ENCODE results near the gene EP300. TPM values are rescaled to one million over a fixed set of nuclear protein-coding genes. Genes with fewer than 3 reads are reported as not detected.
"Not testable (repeated sequence)": the region's sequence is repeated elsewhere in the genome, so short reads cannot be mapped to it uniquely, and the experiment has no call there.

The EP300 gene
- total RNA-seq, 1 donor from 2014 or later, result 57.9 TPM

- H3K9me3 ChIP-seq (ENCODE audit: control insufficient read depth in 3 of 3, low read length in 3 of 3), result no peaks in the 10 kb centered on the region
- no peaks in the 10 kb centered on the region for H3K4me1 ChIP-seq (ENCODE audit: control insufficient read depth in 3 of 3, insufficient read depth in 3 of 3, low read length in 3 of 3)
- H3K9ac ChIP-seq (ENCODE audit: low read depth in 1 of 3, low read length in 3 of 3), result no peak overlapping the region
- H3K4me3 ChIP-seq (ENCODE audit: low read length in 3 of 3), result no peak overlapping the region
- H3K27ac ChIP-seq (ENCODE audit: low read depth, low read length), result no peak overlapping the region
- H3K27me3 ChIP-seq (ENCODE audit: control insufficient read depth in 3 of 3, insufficient read depth in 3 of 3, low read length in 3 of 3), result no peaks in the 10 kb centered on the region
- H3K36me3 ChIP-seq (ENCODE audit: control insufficient read depth in 3 of 3, insufficient read depth in 3 of 3, low read length in 3 of 3), result no peaks in the 10 kb centered on the region
These were observed 35.3 kb upstream of the EP300 start for GRCh38 chr22:41057076-41057475.

- Histone ChIP-seq H3K9ac (ENCODE audit: low read depth in 1 of 3, low read length in 3 of 3) (no peak overlapping the region), H3K27ac (ENCODE audit: low read depth, low read length) (no peak overlapping the region), H3K9me3 (ENCODE audit: control insufficient read depth in 3 of 3, low read length in 3 of 3) (no peaks in the 10 kb centered on the region), H3K36me3 (ENCODE audit: control insufficient read depth in 3 of 3, insufficient read depth in 3 of 3, low read length in 3 of 3) (no peaks in the 10 kb centered on the region), H3K4me1 (ENCODE audit: control insufficient read depth in 3 of 3, insufficient read depth in 3 of 3, low read length in 3 of 3) (no peaks in the 10 kb centered on the region), H3K27me3 (ENCODE audit: control insufficient read depth in 3 of 3, insufficient read depth in 3 of 3, low read length in 3 of 3) (no peaks in the 10 kb centered on the region), H3K4me3 (ENCODE audit: low read length in 3 of 3) (no peak overlapping the region)
These were observed 30.2 kb upstream of the EP300 start for GRCh38 chr22:41062146-41062545.

- H3K36me3 ChIP-seq (ENCODE audit: control insufficient read depth in 3 of 3, insufficient read depth in 3 of 3, low read length in 3 of 3); H3K9ac ChIP-seq (ENCODE audit: low read depth in 1 of 3, low read length in 3 of 3); H3K27me3 ChIP-seq (ENCODE audit: control insufficient read depth in 3 of 3, insufficient read depth in 3 of 3, low read length in 3 of 3); H3K4me1 ChIP-seq (ENCODE audit: control insufficient read depth in 3 of 3, insufficient read depth in 3 of 3, low read length in 3 of 3); H3K9me3 ChIP-seq (ENCODE audit: control insufficient read depth in 3 of 3, low read length in 3 of 3); H3K27ac ChIP-seq (ENCODE audit: low read depth, low read length); H3K4me3 ChIP-seq (ENCODE audit: low read length in 3 of 3): not testable (repeated sequence)
These were observed 28.1 kb upstream of the EP300 start for GRCh38 chr22:41064326-41064725.

GRCh38 chr22:41066341-41066740 is 26.1 kb upstream of the EP300 start:
- H3K9me3 ChIP-seq (ENCODE audit: control insufficient read depth in 3 of 3, low read length in 3 of 3); H3K9ac ChIP-seq (ENCODE audit: low read depth in 1 of 3, low read length in 3 of 3); H3K27ac ChIP-seq (ENCODE audit: low read depth, low read length); H3K27me3 ChIP-seq (ENCODE audit: control insufficient read depth in 3 of 3, insufficient read depth in 3 of 3, low read length in 3 of 3); H3K4me3 ChIP-seq (ENCODE audit: low read length in 3 of 3); H3K4me1 ChIP-seq (ENCODE audit: control insufficient read depth in 3 of 3, insufficient read depth in 3 of 3, low read length in 3 of 3); H3K36me3 ChIP-seq (ENCODE audit: control insufficient read depth in 3 of 3, insufficient read depth in 3 of 3, low read length in 3 of 3): not testable (repeated sequence)

- H3K9ac ChIP-seq (ENCODE audit: low read depth in 1 of 3, low read length in 3 of 3); H3K4me1 ChIP-seq (ENCODE audit: control insufficient read depth in 3 of 3, insufficient read depth in 3 of 3, low read length in 3 of 3); H3K27ac ChIP-seq (ENCODE audit: low read depth, low read length); H3K9me3 ChIP-seq (ENCODE audit: control insufficient read depth in 3 of 3, low read length in 3 of 3); H3K27me3 ChIP-seq (ENCODE audit: control insufficient read depth in 3 of 3, insufficient read depth in 3 of 3, low read length in 3 of 3); H3K36me3 ChIP-seq (ENCODE audit: control insufficient read depth in 3 of 3, insufficient read depth in 3 of 3, low read length in 3 of 3); H3K4me3 ChIP-seq (ENCODE audit: low read length in 3 of 3): not testable (repeated sequence)
These were observed 24.4 kb upstream of the EP300 start for GRCh38 chr22:41067968-41068367.

GRCh38 chr22:41070665-41071331 is 21.6 kb upstream of the EP300 start:
- no peaks in the 10 kb centered on the region for H3K4me1 ChIP-seq (ENCODE audit: control insufficient read depth in 3 of 3, insufficient read depth in 3 of 3, low read length in 3 of 3)
- no peaks in the 10 kb centered on the region for H3K36me3 ChIP-seq (ENCODE audit: control insufficient read depth in 3 of 3, insufficient read depth in 3 of 3, low read length in 3 of 3)
- H3K27ac ChIP-seq (ENCODE audit: low read depth, low read length), result no peak overlapping the region
- H3K9ac ChIP-seq (ENCODE audit: low read depth in 1 of 3, low read length in 3 of 3), result no peak overlapping the region
- no peaks in the 10 kb centered on the region for H3K9me3 ChIP-seq (ENCODE audit: control insufficient read depth in 3 of 3, low read length in 3 of 3)
- H3K27me3 ChIP-seq (ENCODE audit: control insufficient read depth in 3 of 3, insufficient read depth in 3 of 3, low read length in 3 of 3), result no peaks in the 10 kb centered on the region
- no peak overlapping the region for H3K4me3 ChIP-seq (ENCODE audit: low read length in 3 of 3)

- Histone ChIP-seq H3K4me1 (ENCODE audit: control insufficient read depth in 3 of 3, insufficient read depth in 3 of 3, low read length in 3 of 3) (no peaks in the 10 kb centered on the region), H3K36me3 (ENCODE audit: control insufficient read depth in 3 of 3, insufficient read depth in 3 of 3, low read length in 3 of 3) (no peaks in the 10 kb centered on the region), H3K27me3 (ENCODE audit: control insufficient read depth in 3 of 3, insufficient read depth in 3 of 3, low read length in 3 of 3) (no peaks in the 10 kb centered on the region), H3K27ac (ENCODE audit: low read depth, low read length) (no peak overlapping the region), H3K9ac (ENCODE audit: low read depth in 1 of 3, low read length in 3 of 3) (no peak overlapping the region), H3K4me3 (ENCODE audit: low read length in 3 of 3) (no peak overlapping the region), H3K9me3 (ENCODE audit: control insufficient read depth in 3 of 3, low read length in 3 of 3) (no peaks in the 10 kb centered on the region)
These were observed 18.3 kb upstream of the EP300 start for GRCh38 chr22:41074061-41074460.

GRCh38 chr22:41074466-41074865 is 17.9 kb upstream of the EP300 start:
- H3K4me3 ChIP-seq (ENCODE audit: low read length in 3 of 3), result no peak overlapping the region
- H3K27ac ChIP-seq (ENCODE audit: low read depth, low read length), result no peak overlapping the region
- H3K27me3 ChIP-seq (ENCODE audit: control insufficient read depth in 3 of 3, insufficient read depth in 3 of 3, low read length in 3 of 3), result no peaks in the 10 kb centered on the region
- H3K9me3 ChIP-seq (ENCODE audit: control insufficient read depth in 3 of 3, low read length in 3 of 3), result no peaks in the 10 kb centered on the region
- no peak overlapping the region for H3K9ac ChIP-seq (ENCODE audit: low read depth in 1 of 3, low read length in 3 of 3)
- no peaks in the 10 kb centered on the region for H3K4me1 ChIP-seq (ENCODE audit: control insufficient read depth in 3 of 3, insufficient read depth in 3 of 3, low read length in 3 of 3)
- H3K36me3 ChIP-seq (ENCODE audit: control insufficient read depth in 3 of 3, insufficient read depth in 3 of 3, low read length in 3 of 3), result no peaks in the 10 kb centered on the region

GRCh38 chr22:41074941-41075710 is 17.3 kb upstream of the EP300 start:
- H3K9me3 ChIP-seq (ENCODE audit: control insufficient read depth in 3 of 3, low read length in 3 of 3), result no peaks in the 10 kb centered on the region
- no peaks in the 10 kb centered on the region for H3K4me1 ChIP-seq (ENCODE audit: control insufficient read depth in 3 of 3, insufficient read depth in 3 of 3, low read length in 3 of 3)
- H3K36me3 ChIP-seq (ENCODE audit: control insufficient read depth in 3 of 3, insufficient read depth in 3 of 3, low read length in 3 of 3), result no peaks in the 10 kb centered on the region

GRCh38 chr22:41075946-41076345 is 16.4 kb upstream of the EP300 start:
- no peaks in the 10 kb centered on the region for H3K36me3 ChIP-seq (ENCODE audit: control insufficient read depth in 3 of 3, insufficient read depth in 3 of 3, low read length in 3 of 3)
- H3K27ac ChIP-seq (ENCODE audit: low read depth, low read length), result no peak overlapping the region
- H3K4me1 ChIP-seq (ENCODE audit: control insufficient read depth in 3 of 3, insufficient read depth in 3 of 3, low read length in 3 of 3), result no peaks in the 10 kb centered on the region
- H3K9me3 ChIP-seq (ENCODE audit: control insufficient read depth in 3 of 3, low read length in 3 of 3), result no peaks in the 10 kb centered on the region
- no peaks in the 10 kb centered on the region for H3K27me3 ChIP-seq (ENCODE audit: control insufficient read depth in 3 of 3, insufficient read depth in 3 of 3, low read length in 3 of 3)
- no peak overlapping the region for H3K9ac ChIP-seq (ENCODE audit: low read depth in 1 of 3, low read length in 3 of 3)
- H3K4me3 ChIP-seq (ENCODE audit: low read length in 3 of 3), result no peak overlapping the region

More at GRCh38 chr22:41074941-41075710, 17.3 kb upstream of the EP300 start:
- Histone ChIP-seq H3K4me3 (ENCODE audit: low read length in 3 of 3) (no peak overlapping the region), H3K9ac (ENCODE audit: low read depth in 1 of 3, low read length in 3 of 3) (no peak overlapping the region), H3K27ac (ENCODE audit: low read depth, low read length) (no peak overlapping the region), H3K27me3 (ENCODE audit: control insufficient read depth in 3 of 3, insufficient read depth in 3 of 3, low read length in 3 of 3) (no peaks in the 10 kb centered on the region)
